Measurements from ENCODE around the gene PCGF2.

- TF ChIP-seq CTCF (IDR thresholded peaks at IDR 0.05; ENCODE audit: control extremely low read depth in 1 of 3, insufficient read depth in 1 of 3, low read depth in 1 of 3, low read length in 3 of 3) (no peak), SAP30 (IDR thresholded peaks at IDR 0.05; ENCODE audit: insufficient read depth, insufficient replicate concordance, low read length) (no peak), POLR2AphosphoS5 (IDR thresholded peaks at IDR 0.05; ENCODE audit: low read depth, low read length) (no peak), SRF (IDR thresholded peaks at IDR 0.05; ENCODE audit: low read depth, low read length) (no peak), EZH2 (IDR thresholded peaks at IDR 0.05; ENCODE audit: low read depth, low read length, severe bottlenecking) (no peak), RXRA (IDR thresholded peaks at IDR 0.05; ENCODE audit: insufficient read depth, low read depth, low read length) (no peak), RFX5 (IDR thresholded peaks at IDR 0.05; ENCODE audit: borderline replicate concordance, low read depth, low read length) (no peak), POLR2A (IDR thresholded peaks at IDR 0.05; ENCODE audit: control extremely low read depth in 1 of 2, low read depth in 2 of 2, low read length in 2 of 2) (no peak), EP300 (IDR thresholded peaks at IDR 0.05; ENCODE audit: borderline replicate concordance in 1 of 2, low read depth in 2 of 2, low read length in 2 of 2) (no peak)
These were observed 41.0 kb upstream of the PCGF2 start for GRCh38 chr17:38789185-38789584.
